Ishikawa (cell line): ENCODE data around the gene TXK.

Experiments
- CEBPB ChIP-seq: IDR thresholded peaks from 2 replicates; pipeline ENCODE4 v1.6.1; 2012
- CREB1 ChIP-seq: IDR thresholded peaks from 2 replicates; pipeline ENCODE4 v1.6.1; 2012; ENCODE audit warnings: low read depth
- EGR1 ChIP-seq: IDR thresholded peaks from 2 replicates; pipeline ENCODE4 v1.6.1; 2012
- EP300 ChIP-seq: IDR thresholded peaks from 2 replicates; pipeline ENCODE4 v1.6.1; 2012; ENCODE audit warnings: borderline replicate concordance
- FOXM1 ChIP-seq: IDR thresholded peaks from 2 replicates; pipeline ENCODE4 v1.6.1; 2012; ENCODE audit warnings: low read depth, borderline replicate concordance
- MAX ChIP-seq: IDR thresholded peaks from 2 replicates; pipeline ENCODE4 v1.6.1; 2012
- NFIC ChIP-seq: IDR thresholded peaks from 2 replicates; pipeline ENCODE4 v1.6.1; 2012
- RAD21 ChIP-seq: IDR thresholded peaks from 2 replicates; pipeline ENCODE4 v1.6.1; 2012; ENCODE audit warnings: low read depth
- TAF1 ChIP-seq: IDR thresholded peaks from 2 replicates; pipeline ENCODE4 v1.6.1; 2012; ENCODE audit warnings: low read depth, mild to moderate bottlenecking
- TF ChIP-seq, protein P1 (sequence below): IDR thresholded peaks from 2 replicates; pipeline ENCODE4 v1.6.1; 2012

DNA sequence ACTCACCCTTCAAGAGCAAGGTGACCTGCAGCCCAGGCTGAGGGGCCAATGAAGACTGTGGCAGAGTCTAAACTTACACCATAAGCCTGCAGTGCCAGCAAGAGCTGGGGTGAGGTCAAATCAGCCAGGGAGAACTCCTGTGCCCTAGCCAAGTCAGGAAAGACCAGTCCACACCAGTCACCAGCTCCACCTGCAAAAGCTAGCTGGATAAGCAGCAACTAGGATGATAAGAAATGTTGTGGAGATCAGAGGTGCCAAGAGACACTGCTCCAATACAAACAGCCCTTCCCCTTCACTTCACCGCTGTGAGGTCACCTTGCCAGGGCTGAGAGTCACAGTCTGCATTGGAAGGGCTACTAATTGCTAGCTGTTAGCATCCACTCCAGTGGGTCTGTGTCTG lies 86.2 kb downstream of the TXK start:
- TF ChIP-seq RAD21 (no peak), CEBPB (no peak), MAX (no peak), EP300 (no peak), EGR1 (no peak), CREB1 (no peak), FOXM1 (no peak), TAF1 (no peak), NFIC (no peak)
- TF ChIP-seq, protein P1, sequence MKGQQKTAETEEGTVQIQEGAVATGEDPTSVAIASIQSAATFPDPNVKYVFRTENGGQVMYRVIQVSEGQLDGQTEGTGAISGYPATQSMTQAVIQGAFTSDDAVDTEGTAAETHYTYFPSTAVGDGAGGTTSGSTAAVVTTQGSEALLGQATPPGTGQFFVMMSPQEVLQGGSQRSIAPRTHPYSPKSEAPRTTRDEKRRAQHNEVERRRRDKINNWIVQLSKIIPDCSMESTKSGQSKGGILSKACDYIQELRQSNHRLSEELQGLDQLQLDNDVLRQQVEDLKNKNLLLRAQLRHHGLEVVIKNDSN, result no peak
